GM19452 (cell line): ENCODE measurements around the gene CTBP1.

Experiments used
- ATAC-seq: cut with Tn5 transposase; IDR thresholded peaks from one replicate; pipeline ENCODE4 v1.9.1; 2021; ENCODE audit not compliant: unreplicated experiment

Gene CTBP1

DNA sequence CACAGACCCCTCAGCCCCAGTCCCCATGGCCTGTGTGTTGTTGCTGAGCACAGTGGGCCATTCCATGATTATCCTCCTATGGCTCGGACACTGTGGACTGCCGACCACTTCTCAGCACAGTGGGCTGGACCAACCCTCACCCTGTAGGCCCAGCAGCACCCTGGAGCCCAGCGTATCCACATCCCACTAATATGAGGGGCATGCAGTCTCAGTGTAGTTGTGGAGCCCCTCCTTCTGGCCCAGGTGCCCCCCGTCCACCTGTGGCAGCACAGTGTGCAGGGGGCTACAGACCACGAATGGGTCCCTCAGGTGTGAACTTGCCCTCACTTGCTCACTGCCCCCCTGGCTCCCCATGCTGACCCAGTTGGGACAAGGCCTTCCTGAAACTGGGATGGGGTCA, 84.5 kb downstream of the CTBP1 start:
- ATAC-seq, result no peak

DNA sequence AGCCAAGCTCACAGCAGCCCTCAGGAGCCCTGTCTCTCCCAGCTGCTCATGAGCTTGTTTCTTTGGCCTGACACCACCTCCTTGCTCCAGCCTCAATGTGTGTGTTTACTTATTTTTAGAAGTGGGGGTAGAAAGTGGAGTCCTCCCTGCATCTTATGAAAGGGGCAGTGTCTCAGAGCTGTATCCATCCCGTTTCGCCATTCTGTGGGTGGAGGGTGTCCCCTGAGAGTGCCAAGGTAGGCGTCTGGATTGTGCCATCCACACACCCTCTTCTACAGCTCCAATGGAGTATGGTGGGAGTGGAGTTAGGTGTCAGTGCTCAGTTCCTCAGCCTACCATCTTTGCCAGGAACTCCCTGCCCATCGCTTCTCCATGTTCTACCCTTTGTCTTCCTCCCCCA, 84.9 kb downstream of the CTBP1 start:
- ATAC-seq, result no peak
